H9 (cell line): ENCODE measurements around the gene TMEM267. TPM values are rescaled to one million over a fixed set of nuclear protein-coding genes. Genes with fewer than 3 reads are reported as not detected.

Experiments used
- DNase-seq: peaks from one replicate; pipeline ENCODE4 v3.0.0-alpha.2; 2017
- H2AFZ ChIP-seq: one replicate; pipeline ENCODE4 v1.6.1; 2013; ENCODE audit warnings: mild to moderate bottlenecking, low read length, control low read depth, moderate library complexity
- H2AK5ac ChIP-seq: 2 replicates; pipeline ENCODE4 v1.6.1; 2013; ENCODE audit warnings: low read length, control low read depth, mixed read lengths; ENCODE audit not compliant: insufficient read length
- H2BK120ac ChIP-seq: one replicate; pipeline ENCODE4 v1.6.1; 2013; ENCODE audit warnings: low read depth, mild to moderate bottlenecking, low read length, control low read depth, inconsistent platforms; ENCODE audit not compliant: poor library complexity, severe bottlenecking
- H2BK12ac ChIP-seq: 2 replicates; pipeline ENCODE4 v1.6.1; 2013; ENCODE audit warnings: low read length, control low read depth, mixed read lengths, low read depth; ENCODE audit not compliant: insufficient read length
- H2BK15ac ChIP-seq: 2 replicates; pipeline ENCODE4 v1.6.1; 2013; ENCODE audit warnings: low read depth, low read length, control low read depth
- H2BK20ac ChIP-seq: one replicate; pipeline ENCODE4 v1.6.1; 2013; ENCODE audit warnings: low read depth, mild to moderate bottlenecking, low read length, control low read depth, inconsistent platforms; ENCODE audit not compliant: poor library complexity, severe bottlenecking
- H2BK5ac ChIP-seq: 2 replicates; pipeline ENCODE4 v1.6.1; 2013; ENCODE audit warnings: low read length, control low read depth, mixed read lengths; ENCODE audit not compliant: insufficient read length
- H3K14ac ChIP-seq: 2 replicates; pipeline ENCODE4 v1.6.1; 2013; ENCODE audit warnings: low read length, control low read depth; ENCODE audit not compliant: insufficient read depth
- H3K18ac ChIP-seq: 2 replicates; pipeline ENCODE4 v1.6.1; 2013; ENCODE audit warnings: low read depth, mild to moderate bottlenecking, mixed read lengths, low read length, control low read depth; ENCODE audit not compliant: insufficient read length
- H3K23ac ChIP-seq: 2 replicates; pipeline ENCODE4 v1.6.1; 2013; ENCODE audit warnings: low read length, control low read depth, mixed read lengths, low read depth; ENCODE audit not compliant: insufficient read length
- H3K23me2 ChIP-seq: 2 replicates; pipeline ENCODE4 v1.6.1; 2013; ENCODE audit warnings: low read depth, mild to moderate bottlenecking, mixed read lengths, low read length, control low read depth; ENCODE audit not compliant: insufficient read length, poor library complexity, severe bottlenecking
- H3K27ac ChIP-seq: 2 replicates; pipeline ENCODE4 v1.5.1; 2013; ENCODE audit warnings: low read length, control low read depth, mixed read lengths, low read depth; ENCODE audit not compliant: insufficient read length
- H3K27me3 ChIP-seq: 2 replicates; pipeline ENCODE4 v1.6.1; 2013; ENCODE audit warnings: low read length, control low read depth, inconsistent platforms; ENCODE audit not compliant: insufficient read depth
- H3K4ac ChIP-seq: 2 replicates; pipeline ENCODE4 v1.6.1; 2013; ENCODE audit warnings: low read depth, mild to moderate bottlenecking, control low read depth, inconsistent platforms, low read length, moderate library complexity
- H3K4me1 ChIP-seq: 2 replicates; pipeline ENCODE4 v1.6.1; 2013; ENCODE audit warnings: low read length, control low read depth, inconsistent platforms; ENCODE audit not compliant: insufficient read depth
- H3K4me2 ChIP-seq: 2 replicates; pipeline ENCODE4 v1.6.1; 2013; ENCODE audit warnings: low read length, control low read depth, mixed read lengths; ENCODE audit not compliant: insufficient read length, insufficient read depth
- H3K56ac ChIP-seq: 2 replicates; pipeline ENCODE4 v1.6.1; 2013; ENCODE audit warnings: low read depth, mild to moderate bottlenecking, mixed read lengths, low read length, control low read depth; ENCODE audit not compliant: insufficient read length
- H3K79me1 ChIP-seq: 2 replicates; pipeline ENCODE4 v1.6.1; 2013; ENCODE audit warnings: low read depth, mild to moderate bottlenecking, moderate library complexity, low read length, control low read depth, inconsistent platforms; ENCODE audit not compliant: insufficient read depth, poor library complexity, severe bottlenecking
- H3K79me2 ChIP-seq: 2 replicates; pipeline ENCODE4 v1.6.1; 2013; ENCODE audit warnings: low read length, control low read depth, inconsistent platforms; ENCODE audit not compliant: insufficient read depth
- H3K9ac ChIP-seq: 2 replicates; pipeline ENCODE4 v1.6.1; 2013; ENCODE audit warnings: low read length, control low read depth, mixed read lengths; ENCODE audit not compliant: insufficient read length; ENCODE audit errors: extremely low read depth
- H3K9me3 ChIP-seq: one replicate; pipeline ENCODE4 v1.6.1; 2013; ENCODE audit warnings: low read depth, low read length, inconsistent platforms; ENCODE audit not compliant: control insufficient read depth
- H3T11ph ChIP-seq: one replicate; pipeline ENCODE4 v1.6.1; 2013; ENCODE audit warnings: mild to moderate bottlenecking, low read length, control low read depth, inconsistent platforms
- H4K20me1 ChIP-seq: one replicate; pipeline ENCODE4 v1.6.1; 2013; ENCODE audit not compliant: control insufficient read depth, insufficient read length, insufficient read depth
- H4K5ac ChIP-seq: 2 replicates; pipeline ENCODE4 v1.6.1; 2013; ENCODE audit warnings: low read depth, mild to moderate bottlenecking, mixed read lengths, low read length, control low read depth; ENCODE audit not compliant: insufficient read length
- H4K8ac ChIP-seq: replicated peaks from 2 replicates; pipeline ENCODE4 v1.6.1; 2013; ENCODE audit warnings: low read length, control low read depth, mixed read lengths, low read depth; ENCODE audit not compliant: insufficient read length
- H4K91ac ChIP-seq: 2 replicates; pipeline ENCODE4 v1.6.1; 2013; ENCODE audit warnings: low read depth, mild to moderate bottlenecking, moderate library complexity, mixed read lengths, low read length, control low read depth; ENCODE audit not compliant: insufficient read length
- H3K27ac Mint-ChIP-seq, 3 experiments: 2 replicates in 2 of 3; 3 replicates in 1 of 3; pipeline ENCODE4 v1.8.0; 2020 to 2021; ENCODE audit warnings: mixed read lengths in 3 of 3, mild to moderate bottlenecking in 1 of 3, moderate library complexity in 1 of 3
- H3K27me3 Mint-ChIP-seq: 2 replicates; pipeline ENCODE4 v1.8.0; 2021; ENCODE audit warnings: low read depth, mild to moderate bottlenecking, moderate library complexity, mixed read lengths
- H3K36me3 Mint-ChIP-seq, 3 experiments: 2 replicates in 2 of 3; 3 replicates in 1 of 3; pipeline ENCODE4 v1.8.0; 2020 to 2021; ENCODE audit warnings: low read depth in 3 of 3, mixed read lengths in 3 of 3; ENCODE audit not compliant: insufficient read depth in 1 of 3
- H3K4me1 Mint-ChIP-seq, 2 experiments: 2 replicates each; pipeline ENCODE4 v1.8.0; 2020; ENCODE audit warnings: mixed read lengths in 2 of 2
- H3K4me3 Mint-ChIP-seq, 2 experiments: 2 replicates in 1 of 2; 3 replicates in 1 of 2; pipeline ENCODE4 v1.8.0; 2020 to 2021; ENCODE audit warnings: mild to moderate bottlenecking in 2 of 2, mixed read lengths in 2 of 2, moderate library complexity in 1 of 2
- H3K9me3 Mint-ChIP-seq, 2 experiments: 2 replicates in 1 of 2; 3 replicates in 1 of 2; pipeline ENCODE4 v1.8.0; 2020; ENCODE audit warnings: mild to moderate bottlenecking in 2 of 2, mixed read lengths in 2 of 2, moderate library complexity in 1 of 2
- CTCF ChIP-seq: fragments of 200-600 bp; sonication (generic); conservative IDR thresholded peaks from 3 replicates; pipeline ENCODE4 v1.8.0; 2021; ENCODE audit warnings: antibody characterized with exemption, mild to moderate bottlenecking
- WGBS: extraction: QIAGEN DNeasy Blood & Tissue Kit; methylation state at CpG from one replicate; pipeline ENCODE4 v1.1.7; 2013; ENCODE audit warnings: missing lambda C conversion rate, low lambda C conversion rate, mixed read lengths; ENCODE audit not compliant: insufficient read length; ENCODE audit errors: extremely low coverage; 5-methylcytosine and 5-hydroxymethylcytosine counted together
- total RNA-seq: library from RNA; stranded (reverse); gene quantifications from 2 replicates; pipeline ENCODE4 v1.2.1, GENCODE V29; 2021

TMEM267 gene
- total RNA-seq, 1 experiment from 2014 or later: 5.1 TPM

DNA sequence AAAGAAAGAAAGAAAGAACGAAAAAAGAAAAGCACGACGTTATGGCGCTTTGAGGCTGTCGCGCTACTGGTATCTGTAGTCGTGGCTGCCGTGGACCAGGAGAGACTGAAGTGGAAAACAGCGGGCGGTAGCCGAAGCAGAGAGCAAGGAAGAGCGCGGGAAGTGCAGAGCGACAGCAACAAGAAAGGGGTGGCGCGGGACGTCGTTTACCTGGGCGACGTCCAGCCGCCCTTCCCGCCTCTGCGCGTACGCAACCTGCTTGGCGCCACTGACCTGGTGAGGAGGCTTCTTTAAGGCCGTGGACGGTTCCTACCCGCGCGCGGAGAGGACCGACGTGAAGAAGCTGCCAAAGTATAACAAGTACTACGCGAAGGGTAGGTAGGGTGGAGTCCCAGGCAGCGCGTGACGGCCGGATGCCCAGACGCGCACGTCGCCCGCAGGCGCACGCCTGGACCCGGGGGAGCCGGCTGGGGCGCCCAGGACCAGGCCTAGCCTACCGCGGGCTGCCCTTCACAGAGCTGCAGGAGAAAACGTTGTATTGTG, 86.8 kb downstream of the TMEM267 start:
- H3T11ph ChIP-seq: no peak overlapping the region
- H3K27ac ChIP-seq: no peak overlapping the region
- no peak overlapping the region for H3K23ac ChIP-seq
- peak overlapping the region; percentile 83; the same call in 1 of the 2 replicates for H3K14ac ChIP-seq
- H2AK5ac ChIP-seq: no peak overlapping the region
- no peak overlapping the region for H4K5ac ChIP-seq
- no peaks in the 10 kb centered on the region for H4K20me1 ChIP-seq
- TF ChIP-seq CTCF: no peak
- H3K23me2 ChIP-seq: peaks cover 4% of the 10 kb centered on the region
- no peak overlapping the region for H3K4ac ChIP-seq
- H3K36me3 Mint-ChIP-seq: no peaks in the 10 kb centered on the region
- H3K79me2 ChIP-seq: no peaks in the 10 kb centered on the region
- no peak overlapping the region for H2BK20ac ChIP-seq
- H3K79me1 ChIP-seq: no peaks in the 10 kb centered on the region
- H2BK5ac ChIP-seq: no peak overlapping the region
- H2BK12ac ChIP-seq: no peak overlapping the region
- no peaks in the 10 kb centered on the region for H3K4me1 ChIP-seq
- no peak overlapping the region for H4K91ac ChIP-seq
- H4K8ac ChIP-seq: no peak overlapping the region
- DNase-seq: peak; percentile 35
- no peak overlapping the region for H2BK15ac ChIP-seq
- peaks cover 0 to 4% of the 10 kb centered on the region in 2 experiments; a peak in 1 of 4 replicates for H3K4me1 Mint-ChIP-seq
- no peak overlapping the region for H3K4me3 Mint-ChIP-seq
- H3K27ac Mint-ChIP-seq: no peak overlapping the region
- H3K18ac ChIP-seq: peak overlapping the region; percentile 91
- H3K9me3 ChIP-seq: no peaks in the 10 kb centered on the region
- H3K9me3 Mint-ChIP-seq: no peaks in the 10 kb centered on the region; a peak in 1 of 5 replicates
- H3K9ac ChIP-seq: no peak overlapping the region
- no peak overlapping the region for H3K4me2 ChIP-seq
- no peak overlapping the region for H3K56ac ChIP-seq
- WGBS: no CpG with 5 or more reads among the region's 53 CpGs
- no peak overlapping the region for H2AFZ ChIP-seq
- H2BK120ac ChIP-seq: no peak overlapping the region
- peaks cover 1% of the 10 kb centered on the region; the same call in 1 of the 2 replicates for H3K27me3 Mint-ChIP-seq
- H3K27me3 ChIP-seq: no peaks in the 10 kb centered on the region

Other genes starting within 250 kb of the TMEM267 start
- gene HMGCS1, start 170.5 kb downstream of the TMEM267 start, total RNA-seq: 144 and 147 TPM in 2 replicates
- gene CCL28, start 71.5 kb downstream of the TMEM267 start, total RNA-seq: not detected in 2 replicates
- 7.7 and 8.4 TPM in 2 replicates for gene C5orf34, start 31.3 kb upstream of the TMEM267 start, total RNA-seq
- 87.9 and 92.9 TPM in 2 replicates for gene PAIP1, start 73.2 kb upstream of the TMEM267 start, total RNA-seq
- 25.2 and 27.6 TPM in 2 replicates for gene NNT, start 119.3 kb upstream of the TMEM267 start, total RNA-seq